HG03139 (cell line): ENCODE results near the gene HYCC1.
A peak's percentile ranks its signal among the peaks of the same experiment; 100 is the strongest.
"Not testable (repeated sequence)": the region's sequence is repeated elsewhere in the genome, so short reads cannot be mapped to it uniquely, and the experiment has no call there.

Experiments used
- ATAC-seq: cut with Tn5 transposase; IDR thresholded peaks from one replicate; pipeline ENCODE4 v1.9.1; 2021; ENCODE audit not compliant: unreplicated experiment

The HYCC1 gene

GRCh38 chr7:23013715-23014649, at the start of gene HYCC1:
TSS of gene HYCC1 (minus strand) at chr7:23014130. CDS start at chr7:22991111, 23,019 bp downstream.
- peak; percentile 94 for ATAC-seq

GRCh38 chr7:23062452-23062851, 48.5 kb upstream of the HYCC1 start:
- no peak for ATAC-seq

- no peak for ATAC-seq
These were observed 47.4 kb upstream of the HYCC1 start for GRCh38 chr7:23061327-23061726.

GRCh38 chr7:23058408-23059096, 44.6 kb upstream of the HYCC1 start:
- no peak for ATAC-seq

GRCh38 chr7:23055582-23056178, 41.8 kb upstream of the HYCC1 start:
- ATAC-seq: no peak

- ATAC-seq: not testable (repeated sequence)
These were observed 37.2 kb upstream of the HYCC1 start for GRCh38 chr7:23051124-23051485.

- ATAC-seq: not testable (repeated sequence)
These were observed 32.4 kb upstream of the HYCC1 start for GRCh38 chr7:23046336-23046735.

GRCh38 chr7:23045086-23045485, 31.2 kb upstream of the HYCC1 start:
- ATAC-seq: not testable (repeated sequence)

- ATAC-seq: no peak
These were observed 30.7 kb upstream of the HYCC1 start for GRCh38 chr7:23044581-23044980.

- no peak for ATAC-seq
These were observed 29.5 kb upstream of the HYCC1 start for GRCh38 chr7:23043441-23043840.

- not testable (repeated sequence) for ATAC-seq
These were observed 25.7 kb upstream of the HYCC1 start for GRCh38 chr7:23039674-23040073.

- ATAC-seq: not testable (repeated sequence)
These were observed 21.8 kb upstream of the HYCC1 start for GRCh38 chr7:23035542-23036371.

- ATAC-seq: no peak
These were observed 13.3 kb upstream of the HYCC1 start for GRCh38 chr7:23027261-23027660.

GRCh38 chr7:23026164-23026563, 12.2 kb upstream of the HYCC1 start:
- no peak for ATAC-seq

GRCh38 chr7:23024454-23024853, 10.5 kb upstream of the HYCC1 start:
- no peak for ATAC-seq

- ATAC-seq: no peak
These were observed 8.9 kb upstream of the HYCC1 start for GRCh38 chr7:23022851-23023250.

GRCh38 chr7:23022258-23022769, 8.4 kb upstream of the HYCC1 start:
- ATAC-seq: no peak

GRCh38 chr7:23021596-23021995, 7.7 kb upstream of the HYCC1 start:
- ATAC-seq: no peak

GRCh38 chr7:23020742-23021401, 6.9 kb upstream of the HYCC1 start:
- ATAC-seq: no peak

GRCh38 chr7:23018750-23019149, 4.8 kb upstream of the HYCC1 start:
- no peak for ATAC-seq
